Astrocyte (in vitro differentiated cells and primary cell): ENCODE measurements around the gene GMPS. TPM values are rescaled to one million over a fixed set of nuclear protein-coding genes. Genes with fewer than 3 reads are reported as not detected.

Experiments used
- DNase-seq: peaks from one replicate; pipeline ENCODE4 v3.0.0-alpha.2; 2010; ENCODE audit warnings: low read depth
- FAIRE-seq: peaks from 2 replicates; lab custom pipeline; 2011; peaks lifted over from hg19 to GRCh38; lab: Jason Lieb, UNC
- H2AFZ ChIP-seq: 2 replicates; pipeline ENCODE4 v1.6.0; 2012; ENCODE audit warnings: low read depth, low read length, inconsistent platforms
- H3K27ac ChIP-seq: 2 replicates; pipeline ENCODE4 v1.5.1; 2011; ENCODE audit warnings: low read depth, low read length, inconsistent platforms
- H3K27me3 ChIP-seq: 2 replicates; pipeline ENCODE4 v1.6.0; 2011; ENCODE audit warnings: low read length, inconsistent platforms; ENCODE audit not compliant: insufficient read depth
- H3K36me3 ChIP-seq: 2 replicates; pipeline ENCODE4 v1.5.1; 2011; ENCODE audit warnings: low read length, inconsistent platforms; ENCODE audit not compliant: insufficient read depth
- H3K4me1 ChIP-seq: 2 replicates; pipeline ENCODE4 v1.5.1; 2011; ENCODE audit warnings: low read length, inconsistent platforms; ENCODE audit not compliant: insufficient read depth
- H3K4me2 ChIP-seq: 2 replicates; pipeline ENCODE4 v1.6.0; 2012; ENCODE audit warnings: low read length, inconsistent platforms
- H3K4me3 ChIP-seq: 2 replicates; pipeline ENCODE4 v1.5.1; 2011; ENCODE audit warnings: low read depth, mild to moderate bottlenecking, low read length, inconsistent platforms; ENCODE audit not compliant: insufficient read depth
- H3K79me2 ChIP-seq: 2 replicates; pipeline ENCODE4 v1.6.0; 2012; ENCODE audit warnings: mild to moderate bottlenecking, low read length, inconsistent platforms; ENCODE audit not compliant: insufficient read depth
- H3K9ac ChIP-seq: 2 replicates; pipeline ENCODE4 v1.6.0; 2012; ENCODE audit warnings: mild to moderate bottlenecking, low read length, inconsistent platforms
- H3K9me3 ChIP-seq: 2 replicates; pipeline ENCODE4 v1.5.1; 2012; ENCODE audit warnings: low read depth, mild to moderate bottlenecking, low read length, inconsistent platforms; ENCODE audit not compliant: insufficient read depth
- H4K20me1 ChIP-seq: 2 replicates; pipeline ENCODE4 v1.6.0; 2012; ENCODE audit warnings: low read length, inconsistent platforms; ENCODE audit not compliant: insufficient read depth
- H3K27ac Mint-ChIP-seq: one replicate; pipeline ENCODE4 v1.8.0; 2021; ENCODE audit warnings: mild to moderate bottlenecking, mixed read lengths; ENCODE audit not compliant: unreplicated experiment
- H3K27me3 Mint-ChIP-seq: one replicate; pipeline ENCODE4 v1.8.0; 2021; ENCODE audit warnings: low read depth, mixed read lengths; ENCODE audit not compliant: unreplicated experiment
- H3K36me3 Mint-ChIP-seq: one replicate; pipeline ENCODE4 v1.8.0; 2021; ENCODE audit warnings: low read depth, mixed read lengths; ENCODE audit not compliant: unreplicated experiment
- H3K4me1 Mint-ChIP-seq: one replicate; pipeline ENCODE4 v1.8.0; 2021; ENCODE audit warnings: low read depth, mixed read lengths; ENCODE audit not compliant: unreplicated experiment
- H3K4me3 Mint-ChIP-seq: one replicate; pipeline ENCODE4 v1.8.0; 2021; ENCODE audit warnings: mild to moderate bottlenecking, moderate library complexity, mixed read lengths; ENCODE audit not compliant: unreplicated experiment
- H3K9me3 Mint-ChIP-seq: one replicate; pipeline ENCODE4 v1.8.0; 2021; ENCODE audit warnings: mild to moderate bottlenecking, mixed read lengths; ENCODE audit not compliant: unreplicated experiment
- CTCF ChIP-seq: IDR thresholded peaks from 2 replicates; pipeline ENCODE4 v1.5.1; 2011; ENCODE audit warnings: low read depth, mild to moderate bottlenecking, inconsistent platforms, low read length, moderate library complexity; ENCODE audit not compliant: insufficient read depth
- EZH2 ChIP-seq: IDR thresholded peaks from 2 replicates; pipeline ENCODE4 v1.6.1; 2012; ENCODE audit warnings: mild to moderate bottlenecking, low read length, inconsistent platforms; ENCODE audit not compliant: insufficient read depth
- total RNA-seq: library from RNA; stranded (reverse); gene quantifications from 2 replicates; pipeline ENCODE4 v1.2.1, GENCODE V29; 2021

The GMPS gene
- total RNA-seq, 1 donor from 2014 or later = 58.1 TPM

GRCh38 chr3:155852341-155852740 lies 18.1 kb upstream of the GMPS start:
- TF ChIP-seq CTCF (no peak), EZH2 (no peak)
- peaks cover 64% of the 10 kb centered on the region for H3K79me2 ChIP-seq
- peaks cover 44% of the 10 kb centered on the region for H4K20me1 ChIP-seq
- no peaks in the 10 kb centered on the region for H3K27me3 Mint-ChIP-seq
- H3K27me3 ChIP-seq = no peaks in the 10 kb centered on the region
- peaks cover 5% of the 10 kb centered on the region for H3K36me3 ChIP-seq
- no peak overlapping the region for H3K27ac ChIP-seq
- H3K27ac Mint-ChIP-seq = peak overlapping the region; percentile 27
- peak overlapping the region; percentile 97 for H3K4me3 Mint-ChIP-seq
- H3K4me2 ChIP-seq = peak overlapping the region; percentile 83
- H3K4me1 Mint-ChIP-seq = peaks cover 14% of the 10 kb centered on the region
- peak overlapping the region; percentile 87 for H3K4me3 ChIP-seq
- FAIRE-seq = no peak
- H3K36me3 Mint-ChIP-seq = peaks cover 5% of the 10 kb centered on the region
- no peak overlapping the region for H2AFZ ChIP-seq
- peaks cover 5% of the 10 kb centered on the region for H3K9me3 Mint-ChIP-seq
- peaks cover 5% of the 10 kb centered on the region for H3K4me1 ChIP-seq
- no peak for DNase-seq
- no peaks in the 10 kb centered on the region for H3K9me3 ChIP-seq
- H3K9ac ChIP-seq = peak overlapping the region; percentile 94

GRCh38 chr3:155853214-155854140 lies 17.0 kb upstream of the GMPS start:
- H3K9me3 Mint-ChIP-seq = peaks cover 5% of the 10 kb centered on the region
- Histone ChIP-seq H3K4me3 (peak overlapping the region; percentile 87), H3K27ac (peak overlapping the region; percentile 75), H3K9me3 (no peaks in the 10 kb centered on the region), H3K36me3 (no peaks in the 10 kb centered on the region), H3K4me2 (peak overlapping the region; percentile 83), H3K9ac (peak overlapping the region; percentile 94), H3K79me2 (peaks cover 54% of the 10 kb centered on the region), H4K20me1 (peaks cover 37% of the 10 kb centered on the region), H3K27me3 (no peaks in the 10 kb centered on the region), H2AFZ (peak overlapping the region; percentile 66), H3K4me1 (peaks cover 5% of the 10 kb centered on the region)
- DNase-seq (peak; percentile 24), FAIRE-seq (no peak)
- TF ChIP-seq EZH2 (no peak), CTCF (no peak)
- peaks cover 5% of the 10 kb centered on the region for H3K36me3 Mint-ChIP-seq
- peak overlapping the region; percentile 97 for H3K4me3 Mint-ChIP-seq
- H3K27me3 Mint-ChIP-seq = no peaks in the 10 kb centered on the region
- peaks cover 14% of the 10 kb centered on the region for H3K4me1 Mint-ChIP-seq
- H3K27ac Mint-ChIP-seq = peak overlapping the region; percentile 99
